Upper lobe of right lung (tissue), 1 donor: ENCODE measurements around the gene MED15. TPM values are rescaled to one million over a fixed set of nuclear protein-coding genes. Genes with fewer than 3 reads are reported as not detected.
"Not testable (repeated sequence)": the region's sequence is repeated elsewhere in the genome, so short reads cannot be mapped to it uniquely, and the experiment has no call there.

Experiments
- ATAC-seq: fragments of 200-7000 bp; cut with Tn5 transposase; one replicate; pipeline ENCODE4 v1.9.1; 2020; ENCODE audit warnings: mild to moderate bottlenecking, moderate library complexity
- DNase-seq: peaks from one replicate; pipeline ENCODE4 v3.0.0-alpha.2; 2020
- H3K27ac ChIP-seq: fragments of 200-600 bp; one replicate; pipeline ENCODE4 v1.8.0; 2022
- H3K27me3 ChIP-seq: fragments of 200-600 bp; one replicate; pipeline ENCODE4 v1.8.0; 2022; ENCODE audit warnings: mild to moderate bottlenecking
- H3K36me3 ChIP-seq: fragments of 200-600 bp; one replicate; pipeline ENCODE4 v1.8.0; 2022
- H3K4me1 ChIP-seq: fragments of 200-600 bp; one replicate; pipeline ENCODE4 v1.8.0; 2022
- H3K4me3 ChIP-seq: fragments of 200-600 bp; one replicate; pipeline ENCODE4 v1.8.0; 2022; ENCODE audit warnings: mild to moderate bottlenecking
- H3K9me3 ChIP-seq: fragments of 200-600 bp; one replicate; pipeline ENCODE4 v1.8.0; 2022
- CTCF ChIP-seq: fragments of 200-600 bp; IDR thresholded peaks from one replicate; pipeline ENCODE4 v1.8.0; 2022; ENCODE audit warnings: antibody characterized with exemption
- intact Hi-C: fragments of 100-400 bp; cut with DNase I; formaldehyde crosslinking; loops from one replicate; pipeline ENCODE4 v1.11.0; 2022
- total RNA-seq: library from RNA; stranded (reverse); fragmentation: NEBNext Ultra II Directional; extraction: Animal tissue kit (Norgen Biotek cat#: 25700); gene quantifications from one replicate; pipeline ENCODE4 v1.2.1, GENCODE V29; 2021
- donor health status: DM: no; HTN: yes; CAD: no; lungs with severe emphysema.

Gene MED15
- total RNA-seq, 1 donor from 2014 or later = 96.9 TPM

- Histone ChIP-seq H3K4me3 (no peak overlapping the region), H3K27me3 (no peaks in the 10 kb centered on the region), H3K27ac (no peak overlapping the region), H3K4me1 (peaks cover 25% of the 10 kb centered on the region), H3K9me3 (no peaks in the 10 kb centered on the region), H3K36me3 (peaks cover 34% of the 10 kb centered on the region)
- TF ChIP-seq CTCF = no peak
- intact Hi-C loops = no loop called here
- DNase-seq (no peak), ATAC-seq (no peak)
Measured at GRCh38 chr22:20536590-20537324, 29.3 kb downstream of the MED15 start.

- DNase-seq = no peak
- Histone ChIP-seq H3K27me3 (no peaks in the 10 kb centered on the region), H3K4me1 (peaks cover 20% of the 10 kb centered on the region), H3K27ac (no peak overlapping the region), H3K36me3 (peaks cover 35% of the 10 kb centered on the region), H3K9me3 (no peaks in the 10 kb centered on the region), H3K4me3 (no peak overlapping the region)
- intact Hi-C loops = no loop called here
- ATAC-seq = no peak
- TF ChIP-seq CTCF = no peak
Measured at GRCh38 chr22:20537325-20537756, 29.9 kb downstream of the MED15 start.

- H3K36me3 ChIP-seq = peaks cover 38% of the 10 kb centered on the region
- peaks cover 13% of the 10 kb centered on the region for H3K4me1 ChIP-seq
- no peaks in the 10 kb centered on the region for H3K27me3 ChIP-seq
- intact Hi-C loops = no loop called here
- H3K9me3 ChIP-seq = no peaks in the 10 kb centered on the region
- no peak for TF ChIP-seq CTCF
- DNase-seq (no peak), ATAC-seq (no peak)
- H3K27ac ChIP-seq = no peak overlapping the region
- H3K4me3 ChIP-seq = no peak overlapping the region
Measured at GRCh38 chr22:20537983-20538382, 30.6 kb downstream of the MED15 start.

- peaks cover 40% of the 10 kb centered on the region for H3K36me3 ChIP-seq
- H3K4me1 ChIP-seq, H3K27me3 ChIP-seq, H3K9me3 ChIP-seq, H3K27ac ChIP-seq, DNase-seq, ATAC-seq, H3K4me3 ChIP-seq, intact Hi-C loops: not testable (repeated sequence)
Measured at GRCh38 chr22:20538875-20539274, 31.5 kb downstream of the MED15 start.

- H3K4me1 ChIP-seq = no peaks in the 10 kb centered on the region
- H3K4me3 ChIP-seq = no peak overlapping the region
- intact Hi-C loops = no loop called here
- ATAC-seq (no peak), DNase-seq (no peak)
- H3K36me3 ChIP-seq = peaks cover 47% of the 10 kb centered on the region
- no peak for TF ChIP-seq CTCF
- no peaks in the 10 kb centered on the region for H3K27me3 ChIP-seq
- no peak overlapping the region for H3K27ac ChIP-seq
- no peaks in the 10 kb centered on the region for H3K9me3 ChIP-seq
Measured at GRCh38 chr22:20542055-20542454, 34.6 kb downstream of the MED15 start.

GRCh38 chr22:20542736-20543135 is 35.3 kb downstream of the MED15 start:
- no peaks in the 10 kb centered on the region for H3K27me3 ChIP-seq
- no peak overlapping the region for H3K4me3 ChIP-seq
- DNase-seq = no peak
- intact Hi-C loops = no loop called here
- H3K9me3 ChIP-seq = no peaks in the 10 kb centered on the region
- peaks cover 40% of the 10 kb centered on the region for H3K36me3 ChIP-seq
- no peaks in the 10 kb centered on the region for H3K4me1 ChIP-seq
- no peak for ATAC-seq
- TF ChIP-seq CTCF = no peak
- H3K27ac ChIP-seq = no peak overlapping the region

- H3K27ac ChIP-seq, H3K9me3 ChIP-seq, intact Hi-C loops, H3K27me3 ChIP-seq, DNase-seq, H3K4me3 ChIP-seq, ATAC-seq: not testable (repeated sequence)
- peaks cover 13% of the 10 kb centered on the region for H3K4me1 ChIP-seq
- peaks cover 20% of the 10 kb centered on the region for H3K36me3 ChIP-seq
Measured at GRCh38 chr22:20545318-20545634, 37.9 kb downstream of the MED15 start.
